PFSK-1 (cell line): ENCODE measurements around the gene ETFA.

Experiments
- POLR2AphosphoS5 ChIP-seq: IDR thresholded peaks from 2 replicates; pipeline ENCODE4 v1.6.1; 2012; ENCODE audit warnings: low read depth, mild to moderate bottlenecking, control low read depth, low read length, moderate library complexity
- SIN3A ChIP-seq: IDR thresholded peaks from 2 replicates; pipeline ENCODE4 v1.6.1; 2012; ENCODE audit warnings: mild to moderate bottlenecking, low read length, moderate library complexity, borderline replicate concordance; ENCODE audit not compliant: insufficient read depth
- TAF1 ChIP-seq: IDR thresholded peaks from 2 replicates; pipeline ENCODE4 v1.6.1; 2012; ENCODE audit warnings: low read length, control low read depth, borderline replicate concordance; ENCODE audit not compliant: insufficient read depth
- TF ChIP-seq, protein P1 (sequence below), 2 experiments: IDR thresholded peaks; 2 replicates each; pipeline versions ENCODE4 v1.6.1 to v1.8.0; 2011 to 2012; ENCODE audit warnings: low read depth in 2 of 2, low read length in 2 of 2, control low read depth in 1 of 2, inconsistent platforms in 1 of 2, mild to moderate bottlenecking in 1 of 2, moderate library complexity in 1 of 2; ENCODE audit not compliant: insufficient read depth in 1 of 2

DNA sequence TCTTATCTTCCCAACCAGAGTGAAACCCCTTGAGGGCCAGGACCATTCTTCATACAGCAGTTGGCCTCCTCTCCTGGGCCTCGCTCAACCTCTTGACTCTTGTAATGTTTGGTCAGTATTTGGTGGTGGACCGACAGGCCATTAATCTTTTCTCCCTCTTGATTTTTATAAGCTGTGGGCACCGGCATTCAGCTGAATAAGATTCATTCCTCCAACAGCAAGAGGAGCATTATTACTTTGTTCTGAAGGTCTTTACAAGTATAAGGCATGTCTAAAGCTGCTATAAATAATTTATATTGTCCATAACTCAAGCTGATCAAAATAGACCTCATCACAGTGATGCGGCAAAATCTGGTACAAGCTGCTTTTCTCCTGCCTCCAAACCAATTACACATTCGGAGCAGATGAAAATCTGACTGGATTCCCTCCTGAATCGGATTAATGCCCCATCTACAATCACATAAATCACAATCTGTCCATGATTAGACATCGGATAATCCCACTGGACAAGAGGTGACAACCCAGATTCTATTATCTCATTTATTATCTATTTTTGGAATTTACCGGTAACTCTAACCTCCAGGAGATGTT lies 16.9 kb upstream of the ETFA start:
- TF ChIP-seq TAF1 = no peak
- TF ChIP-seq, protein P1, sequence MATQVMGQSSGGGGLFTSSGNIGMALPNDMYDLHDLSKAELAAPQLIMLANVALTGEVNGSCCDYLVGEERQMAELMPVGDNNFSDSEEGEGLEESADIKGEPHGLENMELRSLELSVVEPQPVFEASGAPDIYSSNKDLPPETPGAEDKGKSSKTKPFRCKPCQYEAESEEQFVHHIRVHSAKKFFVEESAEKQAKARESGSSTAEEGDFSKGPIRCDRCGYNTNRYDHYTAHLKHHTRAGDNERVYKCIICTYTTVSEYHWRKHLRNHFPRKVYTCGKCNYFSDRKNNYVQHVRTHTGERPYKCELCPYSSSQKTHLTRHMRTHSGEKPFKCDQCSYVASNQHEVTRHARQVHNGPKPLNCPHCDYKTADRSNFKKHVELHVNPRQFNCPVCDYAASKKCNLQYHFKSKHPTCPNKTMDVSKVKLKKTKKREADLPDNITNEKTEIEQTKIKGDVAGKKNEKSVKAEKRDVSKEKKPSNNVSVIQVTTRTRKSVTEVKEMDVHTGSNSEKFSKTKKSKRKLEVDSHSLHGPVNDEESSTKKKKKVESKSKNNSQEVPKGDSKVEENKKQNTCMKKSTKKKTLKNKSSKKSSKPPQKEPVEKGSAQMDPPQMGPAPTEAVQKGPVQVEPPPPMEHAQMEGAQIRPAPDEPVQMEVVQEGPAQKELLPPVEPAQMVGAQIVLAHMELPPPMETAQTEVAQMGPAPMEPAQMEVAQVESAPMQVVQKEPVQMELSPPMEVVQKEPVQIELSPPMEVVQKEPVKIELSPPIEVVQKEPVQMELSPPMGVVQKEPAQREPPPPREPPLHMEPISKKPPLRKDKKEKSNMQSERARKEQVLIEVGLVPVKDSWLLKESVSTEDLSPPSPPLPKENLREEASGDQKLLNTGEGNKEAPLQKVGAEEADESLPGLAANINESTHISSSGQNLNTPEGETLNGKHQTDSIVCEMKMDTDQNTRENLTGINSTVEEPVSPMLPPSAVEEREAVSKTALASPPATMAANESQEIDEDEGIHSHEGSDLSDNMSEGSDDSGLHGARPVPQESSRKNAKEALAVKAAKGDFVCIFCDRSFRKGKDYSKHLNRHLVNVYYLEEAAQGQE (IDR thresholded peaks at IDR 0.05; ENCODE audit: insufficient read depth in 1 of 2, low read depth in 2 of 2, low read length in 2 of 2) = no peak
- TF ChIP-seq POLR2AphosphoS5 = no peak
- no peak for TF ChIP-seq SIN3A
